H9 (cell line): ENCODE measurements around the gene SYK. TPM values are rescaled to one million over a fixed set of nuclear protein-coding genes. Genes with fewer than 3 reads are reported as not detected.
A peak's percentile ranks its signal among the peaks of the same experiment; 100 is the strongest.

Experiments
- DNase-seq: peaks from one replicate; pipeline ENCODE4 v3.0.0-alpha.2; 2017
- H2AFZ ChIP-seq: one replicate; pipeline ENCODE4 v1.6.1; 2013; ENCODE audit warnings: mild to moderate bottlenecking, low read length, control low read depth, moderate library complexity
- H2AK5ac ChIP-seq: 2 replicates; pipeline ENCODE4 v1.6.1; 2013; ENCODE audit warnings: low read length, control low read depth, mixed read lengths; ENCODE audit not compliant: insufficient read length
- H2BK120ac ChIP-seq: one replicate; pipeline ENCODE4 v1.6.1; 2013; ENCODE audit warnings: low read depth, mild to moderate bottlenecking, low read length, control low read depth, inconsistent platforms; ENCODE audit not compliant: poor library complexity, severe bottlenecking
- H2BK12ac ChIP-seq: 2 replicates; pipeline ENCODE4 v1.6.1; 2013; ENCODE audit warnings: low read length, control low read depth, mixed read lengths, low read depth; ENCODE audit not compliant: insufficient read length
- H2BK15ac ChIP-seq: 2 replicates; pipeline ENCODE4 v1.6.1; 2013; ENCODE audit warnings: low read depth, low read length, control low read depth
- H2BK20ac ChIP-seq: one replicate; pipeline ENCODE4 v1.6.1; 2013; ENCODE audit warnings: low read depth, mild to moderate bottlenecking, low read length, control low read depth, inconsistent platforms; ENCODE audit not compliant: poor library complexity, severe bottlenecking
- H2BK5ac ChIP-seq: 2 replicates; pipeline ENCODE4 v1.6.1; 2013; ENCODE audit warnings: low read length, control low read depth, mixed read lengths; ENCODE audit not compliant: insufficient read length
- H3K14ac ChIP-seq: 2 replicates; pipeline ENCODE4 v1.6.1; 2013; ENCODE audit warnings: low read length, control low read depth; ENCODE audit not compliant: insufficient read depth
- H3K18ac ChIP-seq: 2 replicates; pipeline ENCODE4 v1.6.1; 2013; ENCODE audit warnings: low read depth, mild to moderate bottlenecking, mixed read lengths, low read length, control low read depth; ENCODE audit not compliant: insufficient read length
- H3K23ac ChIP-seq: 2 replicates; pipeline ENCODE4 v1.6.1; 2013; ENCODE audit warnings: low read length, control low read depth, mixed read lengths, low read depth; ENCODE audit not compliant: insufficient read length
- H3K23me2 ChIP-seq: 2 replicates; pipeline ENCODE4 v1.6.1; 2013; ENCODE audit warnings: low read depth, mild to moderate bottlenecking, mixed read lengths, low read length, control low read depth; ENCODE audit not compliant: insufficient read length, poor library complexity, severe bottlenecking
- H3K27ac ChIP-seq: 2 replicates; pipeline ENCODE4 v1.5.1; 2013; ENCODE audit warnings: low read length, control low read depth, mixed read lengths, low read depth; ENCODE audit not compliant: insufficient read length
- H3K27me3 ChIP-seq: 2 replicates; pipeline ENCODE4 v1.6.1; 2013; ENCODE audit warnings: low read length, control low read depth, inconsistent platforms; ENCODE audit not compliant: insufficient read depth
- H3K4ac ChIP-seq: 2 replicates; pipeline ENCODE4 v1.6.1; 2013; ENCODE audit warnings: low read depth, mild to moderate bottlenecking, control low read depth, inconsistent platforms, low read length, moderate library complexity
- H3K4me1 ChIP-seq: 2 replicates; pipeline ENCODE4 v1.6.1; 2013; ENCODE audit warnings: low read length, control low read depth, inconsistent platforms; ENCODE audit not compliant: insufficient read depth
- H3K4me2 ChIP-seq: 2 replicates; pipeline ENCODE4 v1.6.1; 2013; ENCODE audit warnings: low read length, control low read depth, mixed read lengths; ENCODE audit not compliant: insufficient read length, insufficient read depth
- H3K56ac ChIP-seq: 2 replicates; pipeline ENCODE4 v1.6.1; 2013; ENCODE audit warnings: low read depth, mild to moderate bottlenecking, mixed read lengths, low read length, control low read depth; ENCODE audit not compliant: insufficient read length
- H3K79me1 ChIP-seq: 2 replicates; pipeline ENCODE4 v1.6.1; 2013; ENCODE audit warnings: low read depth, mild to moderate bottlenecking, moderate library complexity, low read length, control low read depth, inconsistent platforms; ENCODE audit not compliant: insufficient read depth, poor library complexity, severe bottlenecking
- H3K79me2 ChIP-seq: 2 replicates; pipeline ENCODE4 v1.6.1; 2013; ENCODE audit warnings: low read length, control low read depth, inconsistent platforms; ENCODE audit not compliant: insufficient read depth
- H3K9ac ChIP-seq: 2 replicates; pipeline ENCODE4 v1.6.1; 2013; ENCODE audit warnings: low read length, control low read depth, mixed read lengths; ENCODE audit not compliant: insufficient read length; ENCODE audit errors: extremely low read depth
- H3K9me3 ChIP-seq: one replicate; pipeline ENCODE4 v1.6.1; 2013; ENCODE audit warnings: low read depth, low read length, inconsistent platforms; ENCODE audit not compliant: control insufficient read depth
- H3T11ph ChIP-seq: one replicate; pipeline ENCODE4 v1.6.1; 2013; ENCODE audit warnings: mild to moderate bottlenecking, low read length, control low read depth, inconsistent platforms
- H4K20me1 ChIP-seq: one replicate; pipeline ENCODE4 v1.6.1; 2013; ENCODE audit not compliant: control insufficient read depth, insufficient read length, insufficient read depth
- H4K5ac ChIP-seq: 2 replicates; pipeline ENCODE4 v1.6.1; 2013; ENCODE audit warnings: low read depth, mild to moderate bottlenecking, mixed read lengths, low read length, control low read depth; ENCODE audit not compliant: insufficient read length
- H4K8ac ChIP-seq: replicated peaks from 2 replicates; pipeline ENCODE4 v1.6.1; 2013; ENCODE audit warnings: low read length, control low read depth, mixed read lengths, low read depth; ENCODE audit not compliant: insufficient read length
- H4K91ac ChIP-seq: 2 replicates; pipeline ENCODE4 v1.6.1; 2013; ENCODE audit warnings: low read depth, mild to moderate bottlenecking, moderate library complexity, mixed read lengths, low read length, control low read depth; ENCODE audit not compliant: insufficient read length
- H3K27ac Mint-ChIP-seq, 3 experiments: 2 replicates in 2 of 3; 3 replicates in 1 of 3; pipeline ENCODE4 v1.8.0; 2020 to 2021; ENCODE audit warnings: mixed read lengths in 3 of 3, mild to moderate bottlenecking in 1 of 3, moderate library complexity in 1 of 3
- H3K27me3 Mint-ChIP-seq: 2 replicates; pipeline ENCODE4 v1.8.0; 2021; ENCODE audit warnings: low read depth, mild to moderate bottlenecking, moderate library complexity, mixed read lengths
- H3K36me3 Mint-ChIP-seq, 3 experiments: 2 replicates in 2 of 3; 3 replicates in 1 of 3; pipeline ENCODE4 v1.8.0; 2020 to 2021; ENCODE audit warnings: low read depth in 3 of 3, mixed read lengths in 3 of 3; ENCODE audit not compliant: insufficient read depth in 1 of 3
- H3K4me1 Mint-ChIP-seq, 2 experiments: 2 replicates each; pipeline ENCODE4 v1.8.0; 2020; ENCODE audit warnings: mixed read lengths in 2 of 2
- H3K4me3 Mint-ChIP-seq, 2 experiments: 2 replicates in 1 of 2; 3 replicates in 1 of 2; pipeline ENCODE4 v1.8.0; 2020 to 2021; ENCODE audit warnings: mild to moderate bottlenecking in 2 of 2, mixed read lengths in 2 of 2, moderate library complexity in 1 of 2
- H3K9me3 Mint-ChIP-seq, 2 experiments: 2 replicates in 1 of 2; 3 replicates in 1 of 2; pipeline ENCODE4 v1.8.0; 2020; ENCODE audit warnings: mild to moderate bottlenecking in 2 of 2, mixed read lengths in 2 of 2, moderate library complexity in 1 of 2
- WGBS: extraction: QIAGEN DNeasy Blood & Tissue Kit; methylation state at CpG from one replicate; pipeline ENCODE4 v1.1.7; 2013; ENCODE audit warnings: missing lambda C conversion rate, low lambda C conversion rate, mixed read lengths; ENCODE audit not compliant: insufficient read length; ENCODE audit errors: extremely low coverage; 5-methylcytosine and 5-hydroxymethylcytosine counted together
- total RNA-seq: library from RNA; stranded (reverse); gene quantifications from 2 replicates; pipeline ENCODE4 v1.2.1, GENCODE V29; 2021
- TF ChIP-seq, protein P1 (sequence below): fragments of 200-600 bp; sonication (generic); conservative IDR thresholded peaks from 3 replicates; pipeline ENCODE4 v1.8.0; 2021; ENCODE audit warnings: antibody characterized with exemption, mild to moderate bottlenecking

SYK gene
- total RNA-seq, 1 experiment from 2014 or later: 7.9 TPM

DNA sequence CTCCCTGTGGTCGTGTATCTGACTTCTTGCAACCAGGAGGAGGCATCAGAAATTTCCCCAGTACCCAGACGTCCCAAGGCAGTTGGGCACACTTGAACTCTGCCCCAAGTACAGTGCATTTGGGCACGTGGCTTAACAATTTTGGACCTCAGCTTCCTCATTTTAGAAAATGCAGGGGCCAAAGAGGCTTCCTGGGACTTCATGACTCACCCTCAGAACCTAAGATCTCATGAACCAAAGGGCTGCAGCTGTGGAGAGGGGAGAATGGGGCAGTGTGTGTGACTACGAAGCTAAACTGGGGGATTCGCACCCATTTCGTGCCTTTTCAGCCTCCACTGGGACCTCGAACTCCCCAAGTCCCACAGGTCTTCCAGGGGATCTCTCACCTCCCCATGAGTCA, 59.2 kb downstream of the SYK start:
- no CpG with 5 or more reads among the region's 7 CpGs for WGBS
- no peak overlapping the region for H3K4me2 ChIP-seq
- H3K4ac ChIP-seq: no peak overlapping the region
- no peaks in the 10 kb centered on the region for H3K79me1 ChIP-seq
- H3K18ac ChIP-seq: no peak overlapping the region
- no peak overlapping the region for H4K91ac ChIP-seq
- no peak overlapping the region for H4K8ac ChIP-seq
- H3K23me2 ChIP-seq: no peaks in the 10 kb centered on the region
- no peak overlapping the region for H3K56ac ChIP-seq
- no peak overlapping the region for H3K27ac Mint-ChIP-seq
- peaks cover 0 to 3% of the 10 kb centered on the region in 2 experiments; a peak in 1 of 4 replicates for H3K4me1 Mint-ChIP-seq
- H3K79me2 ChIP-seq: no peaks in the 10 kb centered on the region
- no peak overlapping the region for H2BK120ac ChIP-seq
- no peaks in the 10 kb centered on the region for H3K27me3 ChIP-seq
- H2BK12ac ChIP-seq: no peak overlapping the region
- peak; percentile 1 for DNase-seq
- no peak overlapping the region for H2AK5ac ChIP-seq
- H3K27ac ChIP-seq: no peak overlapping the region
- H4K5ac ChIP-seq: no peak overlapping the region
- no peaks in the 10 kb centered on the region for H4K20me1 ChIP-seq
- no peak overlapping the region for H2BK20ac ChIP-seq
- H3K9me3 ChIP-seq: no peaks in the 10 kb centered on the region
- H3K4me1 ChIP-seq: no peaks in the 10 kb centered on the region
- no peak overlapping the region for H3K4me3 Mint-ChIP-seq
- H3K36me3 Mint-ChIP-seq: no peaks in the 10 kb centered on the region
- no peak overlapping the region for H2BK15ac ChIP-seq
- no peaks in the 10 kb centered on the region for H3K27me3 Mint-ChIP-seq
- H3K14ac ChIP-seq: no peak overlapping the region; the same call in 1 of the 2 replicates
- no peak overlapping the region for H3T11ph ChIP-seq
- no peak overlapping the region for H3K23ac ChIP-seq
- no peak overlapping the region for H3K9ac ChIP-seq
- H2AFZ ChIP-seq: no peak overlapping the region
- no peak overlapping the region for H2BK5ac ChIP-seq
- TF ChIP-seq, protein P1, sequence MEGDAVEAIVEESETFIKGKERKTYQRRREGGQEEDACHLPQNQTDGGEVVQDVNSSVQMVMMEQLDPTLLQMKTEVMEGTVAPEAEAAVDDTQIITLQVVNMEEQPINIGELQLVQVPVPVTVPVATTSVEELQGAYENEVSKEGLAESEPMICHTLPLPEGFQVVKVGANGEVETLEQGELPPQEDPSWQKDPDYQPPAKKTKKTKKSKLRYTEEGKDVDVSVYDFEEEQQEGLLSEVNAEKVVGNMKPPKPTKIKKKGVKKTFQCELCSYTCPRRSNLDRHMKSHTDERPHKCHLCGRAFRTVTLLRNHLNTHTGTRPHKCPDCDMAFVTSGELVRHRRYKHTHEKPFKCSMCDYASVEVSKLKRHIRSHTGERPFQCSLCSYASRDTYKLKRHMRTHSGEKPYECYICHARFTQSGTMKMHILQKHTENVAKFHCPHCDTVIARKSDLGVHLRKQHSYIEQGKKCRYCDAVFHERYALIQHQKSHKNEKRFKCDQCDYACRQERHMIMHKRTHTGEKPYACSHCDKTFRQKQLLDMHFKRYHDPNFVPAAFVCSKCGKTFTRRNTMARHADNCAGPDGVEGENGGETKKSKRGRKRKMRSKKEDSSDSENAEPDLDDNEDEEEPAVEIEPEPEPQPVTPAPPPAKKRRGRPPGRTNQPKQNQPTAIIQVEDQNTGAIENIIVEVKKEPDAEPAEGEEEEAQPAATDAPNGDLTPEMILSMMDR: no peak
- no peaks in the 10 kb centered on the region for H3K9me3 Mint-ChIP-seq
